GM19035 (cell line): ENCODE results near the gene TBC1D14.

Source experiments
- ATAC-seq: cut with Tn5 transposase; IDR thresholded peaks from one replicate; pipeline ENCODE4 v1.9.1; 2021; ENCODE audit not compliant: unreplicated experiment

The TBC1D14 gene

DNA sequence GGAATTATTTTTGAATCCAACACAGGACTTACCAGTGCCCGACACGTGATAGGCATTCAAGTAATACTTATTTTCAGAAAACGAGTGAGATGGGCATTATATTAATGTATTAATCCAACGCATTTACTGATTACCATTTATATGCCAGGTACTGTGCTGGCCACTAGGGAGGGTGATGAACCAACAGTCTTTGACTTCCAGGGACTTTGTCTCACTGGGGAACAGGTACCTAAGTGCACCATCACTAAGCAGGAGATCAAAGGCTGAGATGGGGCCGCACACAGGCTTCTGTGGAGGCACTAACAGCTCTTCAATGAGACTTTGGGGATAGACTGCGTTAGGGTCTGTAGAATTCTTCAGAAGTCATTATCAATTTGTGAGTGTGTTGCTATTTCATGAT, 127.8 kb downstream of the TBC1D14 start:
- no peak for ATAC-seq

DNA sequence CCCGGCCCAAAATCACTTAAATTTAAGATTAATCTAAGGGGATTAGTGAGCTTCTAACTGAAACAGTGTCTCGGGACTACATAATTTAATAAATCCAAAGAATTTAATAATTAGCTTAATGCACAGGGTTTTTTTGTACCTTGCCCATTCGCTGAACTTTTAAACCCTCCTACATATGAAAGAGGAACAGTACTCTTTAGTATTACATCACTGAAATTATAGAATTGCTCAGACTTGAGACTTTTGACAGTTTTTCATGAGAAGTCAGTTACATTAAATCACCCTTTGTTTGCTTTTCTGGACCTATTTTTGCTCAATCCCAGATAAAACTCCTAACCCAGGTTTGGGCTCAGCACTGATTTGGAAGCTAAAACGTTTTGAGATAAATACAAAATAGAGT, 131.1 kb downstream of the TBC1D14 start:
- ATAC-seq, result no peak

DNA sequence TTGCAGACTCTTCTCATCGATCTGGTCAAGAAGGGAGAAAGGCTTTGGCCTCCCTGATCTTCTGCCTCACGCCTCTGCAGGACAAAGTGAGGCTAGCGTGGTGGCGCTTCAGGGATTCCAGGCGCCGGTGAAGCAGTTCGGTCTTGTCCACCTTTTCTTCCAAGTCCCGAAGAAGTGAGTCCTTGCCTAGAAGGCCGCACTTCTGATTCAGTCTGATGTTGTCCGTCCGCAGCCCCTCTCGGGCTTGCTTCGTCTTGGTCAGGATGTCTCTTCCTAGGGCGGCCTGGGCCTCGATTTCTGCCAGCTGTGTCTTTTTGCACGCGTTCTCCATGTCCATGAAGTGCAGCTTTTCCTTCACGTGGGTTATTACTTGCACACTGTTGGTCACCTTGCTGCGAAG, 131.6 kb downstream of the TBC1D14 start:
- no peak for ATAC-seq

DNA sequence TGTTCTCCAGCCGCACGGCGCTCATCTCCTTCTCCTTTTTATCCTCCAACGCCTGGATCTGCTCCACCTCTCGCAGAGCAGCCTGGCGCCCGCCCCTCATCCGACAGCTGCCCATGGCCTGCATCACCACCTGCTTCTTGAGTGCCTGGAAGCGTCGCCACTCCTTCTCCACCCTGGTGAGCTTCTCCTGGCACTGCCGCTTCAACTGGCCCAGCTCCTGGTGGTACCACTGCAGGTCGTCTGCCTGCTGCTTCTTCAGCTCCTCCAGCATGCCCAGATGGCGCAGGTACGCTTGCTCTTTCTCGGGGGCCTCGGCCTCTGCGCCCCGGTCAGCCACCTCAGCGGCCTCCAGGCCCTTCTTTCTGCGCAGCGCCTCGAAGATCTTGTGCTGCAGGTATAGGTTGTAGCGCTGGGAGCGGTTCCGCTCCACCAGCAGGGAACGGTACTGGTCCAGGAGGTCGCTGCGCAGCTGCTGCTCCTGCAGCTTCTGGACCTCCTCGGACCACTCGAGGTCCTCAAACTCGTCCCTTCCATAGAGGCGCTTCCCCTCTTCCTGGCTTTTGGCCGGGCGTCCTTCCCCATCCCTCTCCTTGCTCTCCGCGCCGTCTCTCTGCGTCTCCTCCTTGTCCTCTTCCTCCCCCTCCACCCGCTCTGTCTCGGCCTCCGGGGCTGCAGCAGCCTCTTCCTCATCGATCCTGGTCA, 132.3 kb downstream of the TBC1D14 start:
- no peak for ATAC-seq

DNA sequence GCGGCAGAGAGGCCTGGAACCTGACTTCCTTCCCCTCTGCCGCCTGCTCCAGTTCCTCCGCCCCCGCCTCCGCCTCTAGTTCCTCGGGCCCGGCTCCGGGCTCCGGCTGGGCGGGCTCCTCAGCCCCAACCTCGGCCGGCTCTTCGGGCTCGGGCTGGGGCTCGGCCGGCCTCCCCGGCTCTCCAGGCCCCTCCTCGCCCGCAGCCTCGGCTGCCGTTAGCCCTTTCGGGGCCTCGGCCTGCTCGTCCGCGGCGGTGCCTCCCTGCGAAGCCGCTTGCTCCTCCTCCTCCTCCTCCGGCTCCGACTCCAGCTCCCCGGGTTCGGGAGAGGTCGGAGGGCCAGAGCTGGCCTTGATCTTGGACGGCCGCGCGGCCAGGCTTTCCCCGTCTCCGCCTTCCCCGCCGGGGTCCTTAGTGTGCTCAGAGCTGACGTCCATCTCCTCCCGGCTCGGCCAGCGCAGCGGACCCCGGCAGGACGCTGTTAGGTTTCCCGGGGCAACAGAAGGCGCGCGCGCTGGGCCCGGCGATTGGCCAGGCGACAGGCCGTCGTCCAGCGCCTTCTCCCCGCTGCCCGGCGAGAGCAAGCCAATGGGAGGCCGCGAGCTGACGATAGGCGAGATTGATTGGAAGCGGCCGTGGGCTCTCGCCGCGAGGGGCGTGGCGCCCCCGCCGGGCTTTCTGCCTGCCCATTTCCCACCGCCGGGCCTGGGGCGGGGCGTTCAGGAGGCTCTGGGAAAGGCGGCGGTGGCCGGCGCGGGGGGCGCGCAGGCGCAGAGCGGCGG, 133.1 kb downstream of the TBC1D14 start:
- peak; percentile 78 for ATAC-seq

DNA sequence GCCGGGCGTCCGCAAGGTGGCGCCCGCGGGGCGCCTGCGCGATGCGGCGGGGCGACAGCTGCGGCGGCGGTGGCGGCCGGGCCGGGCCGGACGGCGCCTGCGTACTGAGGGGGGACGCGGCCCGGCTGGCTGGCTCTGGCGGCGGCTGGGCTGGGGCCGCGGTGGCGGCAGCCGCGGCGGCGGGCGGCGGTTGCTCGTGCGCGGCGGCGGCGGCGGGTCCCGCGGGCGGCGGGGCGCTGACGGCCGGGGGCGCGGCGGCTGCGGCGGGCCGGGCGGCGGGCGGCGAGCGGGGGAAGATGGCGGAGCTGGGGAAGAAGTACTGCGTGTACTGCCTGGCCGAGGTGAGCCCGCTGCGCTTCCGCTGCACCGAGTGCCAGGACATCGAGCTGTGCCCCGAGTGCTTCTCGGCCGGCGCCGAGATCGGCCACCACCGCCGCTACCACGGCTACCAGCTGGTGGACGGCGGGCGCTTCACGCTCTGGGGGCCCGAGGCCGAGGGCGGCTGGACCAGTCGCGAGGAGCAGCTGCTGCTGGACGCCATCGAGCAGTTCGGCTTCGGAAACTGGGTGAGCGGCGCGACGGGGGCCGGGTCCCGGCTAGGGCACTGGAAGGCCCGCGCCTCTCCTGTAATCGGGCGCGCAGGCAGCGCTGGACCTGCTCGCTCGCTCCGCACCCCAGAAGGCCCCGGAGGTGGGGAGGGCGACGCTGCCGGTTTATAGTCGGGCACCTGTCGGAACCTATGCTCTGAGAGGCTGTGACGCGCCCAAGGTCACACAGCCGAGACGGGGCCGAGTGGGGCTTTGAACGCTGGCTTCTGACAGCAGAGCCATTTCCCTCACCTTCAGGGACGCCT, 133.9 kb downstream of the TBC1D14 start, which contains the start of gene TADA2B:
TADA2B (plus strand) TSS at position 89 of the 853 bp plus-strand sequence; CDS start at position 297, 208 bp downstream.
- peak; percentile 26 for ATAC-seq

DNA sequence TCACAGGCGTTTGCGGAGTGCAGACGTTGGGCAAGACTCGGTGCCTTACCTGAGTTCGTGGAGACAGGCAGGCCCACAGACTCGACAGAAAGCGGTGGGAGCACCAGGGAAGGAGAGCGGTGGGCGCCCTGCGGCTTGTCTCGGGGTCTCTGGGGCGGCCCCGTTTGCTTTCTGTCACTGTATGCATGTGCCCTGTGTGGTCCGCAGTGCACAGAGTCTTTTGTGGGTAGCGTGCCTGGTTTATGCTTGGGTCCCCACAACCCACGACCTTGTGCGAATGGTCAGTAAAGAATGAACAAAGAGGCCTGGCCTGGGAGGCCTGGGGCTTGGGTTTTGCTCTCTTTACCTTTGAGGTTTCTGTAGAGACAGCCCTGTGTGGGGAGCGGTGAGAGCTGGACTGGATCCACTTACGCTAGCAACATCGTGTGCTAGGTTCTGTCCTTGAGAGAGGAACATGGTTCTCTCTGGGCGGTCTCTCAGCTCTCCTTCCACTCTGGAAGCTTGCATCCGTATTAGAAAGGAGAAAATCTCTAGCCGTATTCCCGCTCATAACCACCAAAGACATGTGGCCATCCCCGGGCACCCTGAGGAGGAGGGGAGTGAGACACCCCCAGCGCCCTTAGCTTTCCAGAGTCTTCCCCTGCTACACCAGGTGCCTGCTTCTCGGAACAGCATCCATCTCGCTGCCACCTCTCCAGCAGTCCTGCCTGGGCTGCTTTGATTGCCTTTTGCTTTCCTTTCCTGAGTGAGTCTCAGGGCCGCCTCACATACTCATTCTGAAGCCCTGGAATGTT, 134.7 kb downstream of the TBC1D14 start:
- ATAC-seq, result no peak

DNA sequence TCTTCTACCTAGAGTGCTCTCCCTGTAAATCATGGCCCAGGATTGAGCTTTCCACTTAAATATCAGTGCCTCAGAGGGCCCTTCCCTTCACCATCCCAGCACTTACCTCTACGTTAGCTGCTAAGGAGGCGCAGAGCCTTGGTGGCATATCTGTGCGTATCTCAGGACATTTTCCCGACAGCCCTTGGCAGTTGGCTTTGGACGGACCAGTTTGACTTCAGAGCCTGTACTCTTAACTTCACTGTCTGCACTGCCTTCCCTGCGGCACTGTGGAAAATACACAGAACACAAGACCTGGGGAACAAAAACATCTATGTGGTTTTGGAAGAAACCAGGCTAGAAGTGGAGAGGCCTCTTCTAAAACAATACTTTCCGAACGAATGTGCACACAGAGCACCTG, 135.9 kb downstream of the TBC1D14 start:
- no peak for ATAC-seq

DNA sequence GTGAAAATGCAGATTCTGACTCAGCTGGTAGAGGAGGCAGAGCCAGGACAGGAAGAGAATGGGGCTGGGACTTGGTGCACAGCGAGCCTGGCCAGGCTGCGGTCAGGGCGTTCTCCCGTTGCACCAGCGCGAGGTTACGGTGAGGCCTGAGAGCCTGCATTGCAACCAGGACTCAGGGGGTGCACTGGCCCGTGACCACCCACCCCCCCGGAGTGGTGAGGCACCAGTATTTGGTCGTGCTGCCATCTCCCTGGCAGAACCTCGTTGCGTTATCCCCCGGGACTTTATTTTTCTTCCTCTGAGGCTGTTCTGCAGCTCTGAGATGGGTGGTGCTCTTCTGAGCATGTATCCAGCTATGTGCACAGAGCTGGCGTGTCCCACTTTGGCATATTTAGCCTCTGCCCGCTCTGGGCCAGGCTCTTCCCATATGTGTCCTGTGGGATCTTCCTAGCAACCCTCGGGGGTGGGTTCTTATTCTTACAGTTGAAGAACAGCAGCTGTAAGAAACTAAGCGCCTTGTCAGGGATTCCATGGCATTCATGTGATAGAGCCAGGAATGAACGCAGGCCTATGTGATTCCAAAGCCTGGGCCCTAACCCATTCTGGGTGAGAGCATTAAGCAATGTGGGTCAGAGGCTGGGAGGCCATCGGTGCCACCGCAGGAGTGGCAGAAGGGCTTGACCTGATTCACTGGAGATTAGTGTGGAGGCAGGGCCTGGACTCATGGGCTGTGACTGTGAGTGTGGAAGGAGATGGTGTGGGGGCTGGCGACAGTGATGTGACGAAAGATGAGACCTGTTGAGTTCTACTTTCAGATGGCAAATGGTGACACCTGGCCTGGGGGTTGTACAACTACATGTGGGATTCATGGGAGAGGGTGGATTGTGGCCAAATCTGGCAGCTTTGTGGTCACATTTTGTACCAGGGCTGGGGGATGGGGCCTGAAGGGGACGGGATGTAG, 136.6 kb downstream of the TBC1D14 start:
- no peak for ATAC-seq

DNA sequence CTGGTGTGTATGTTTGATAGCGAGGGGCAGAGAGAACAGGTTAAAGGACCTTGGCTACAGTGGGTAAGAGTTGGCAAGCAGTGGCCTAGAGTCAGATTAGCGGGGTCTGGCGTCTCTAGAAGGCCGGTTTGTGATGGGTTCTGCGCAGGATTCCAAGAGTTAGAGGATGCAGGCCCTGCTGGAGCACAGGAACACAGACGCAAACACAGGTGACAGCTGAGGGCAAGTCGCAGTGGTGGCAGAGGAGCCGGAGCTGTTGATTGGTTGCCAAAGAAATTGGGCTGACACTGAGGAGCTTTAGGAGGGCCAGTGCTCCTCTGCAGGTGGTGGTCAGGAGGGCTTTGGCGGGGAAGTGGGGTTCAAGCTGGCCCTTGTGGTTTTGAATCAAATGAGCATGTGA, 137.3 kb downstream of the TBC1D14 start:
- no peak for ATAC-seq

DNA sequence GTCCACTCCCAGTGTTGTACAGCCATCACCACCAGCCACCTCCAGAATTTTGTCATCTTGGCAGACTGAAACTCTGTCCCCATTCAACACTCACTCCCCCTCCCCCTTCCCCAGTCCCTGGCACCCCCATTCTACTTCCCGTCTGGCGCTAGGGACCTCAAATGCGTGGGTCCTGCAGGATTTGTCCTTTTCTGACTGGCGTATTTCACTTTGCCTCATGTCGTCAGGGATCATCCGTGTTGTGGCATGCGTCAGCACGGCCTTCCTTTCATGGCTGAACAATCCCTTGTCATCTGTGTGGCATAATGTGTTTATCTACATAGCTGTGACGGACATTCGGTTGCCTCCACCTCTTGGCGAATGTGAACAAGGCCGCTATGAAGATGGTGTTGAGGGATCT, 139.0 kb downstream of the TBC1D14 start:
- ATAC-seq, result no peak

DNA sequence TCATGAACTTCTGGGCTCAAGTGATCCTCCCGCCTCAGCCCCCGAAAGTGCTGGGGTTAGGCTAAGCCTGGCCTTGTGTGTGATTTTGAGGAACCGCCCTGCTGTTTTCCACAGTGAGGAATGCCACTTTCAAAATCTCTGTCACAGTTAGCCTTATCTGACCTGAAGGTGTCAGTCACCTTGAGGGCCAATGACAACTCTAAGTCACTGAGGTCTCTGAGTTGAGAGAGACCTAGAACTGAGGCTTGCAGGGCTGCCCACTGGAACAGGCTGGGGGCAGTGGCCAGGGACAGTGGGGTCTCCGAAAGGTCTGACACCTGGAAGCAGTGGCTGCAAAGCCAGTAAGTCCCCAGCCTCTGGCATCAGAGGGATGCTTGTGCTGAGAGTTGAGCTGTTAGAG, 139.7 kb downstream of the TBC1D14 start:
- no peak for ATAC-seq

DNA sequence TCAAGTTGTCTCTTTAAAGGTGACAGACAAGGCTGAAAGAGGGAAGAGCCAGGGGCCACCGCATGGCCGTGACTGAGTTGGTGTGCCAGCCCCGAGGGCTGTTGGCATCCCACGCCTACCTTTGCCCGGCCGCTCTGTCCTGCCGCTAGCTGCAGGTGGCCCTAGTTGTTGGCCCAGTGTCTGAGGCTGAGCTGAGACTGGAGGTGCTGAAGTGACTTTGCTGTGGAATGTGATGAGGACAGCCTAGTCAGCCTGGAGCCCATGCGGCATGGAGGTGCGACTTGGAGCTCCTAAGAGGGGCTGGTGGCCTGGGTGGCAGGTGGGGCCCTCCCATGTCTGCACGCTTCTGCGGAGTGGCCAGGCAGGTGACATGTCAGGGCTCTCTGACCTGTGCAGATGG, 140.1 kb downstream of the TBC1D14 start:
- ATAC-seq, result no peak

DNA sequence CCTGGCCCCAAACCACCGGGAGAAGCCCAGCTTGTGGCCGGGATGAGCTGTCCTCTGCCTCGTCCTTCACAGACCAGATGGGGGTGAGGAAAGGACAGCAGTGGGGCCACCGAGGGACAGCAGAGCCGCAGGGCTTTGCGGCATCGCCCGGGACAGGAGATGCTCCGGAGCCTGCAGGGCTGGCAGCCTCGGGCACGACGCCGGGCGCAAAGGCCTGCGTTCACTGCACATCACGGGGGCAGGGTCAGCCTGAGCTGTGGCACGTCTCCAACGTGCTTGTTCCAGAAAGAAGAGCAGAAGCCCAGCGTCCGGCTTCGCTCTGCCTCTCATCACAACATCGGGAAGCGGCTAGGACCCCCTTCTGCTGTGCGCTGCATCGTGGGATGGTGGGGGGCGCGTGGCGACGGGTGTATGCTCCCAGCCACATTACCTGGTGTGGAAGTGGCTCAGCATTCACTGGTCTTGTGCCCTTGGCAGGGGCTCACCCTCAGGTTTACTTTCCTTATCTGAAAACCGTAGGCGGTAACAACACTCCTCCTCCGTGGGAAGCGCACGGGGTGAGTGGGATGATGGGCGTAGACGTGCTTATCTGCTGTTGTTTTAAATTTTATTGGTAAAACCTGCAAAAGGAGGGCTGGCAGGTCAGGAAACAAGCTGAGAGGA, 141.0 kb downstream of the TBC1D14 start:
- ATAC-seq, result no peak

DNA sequence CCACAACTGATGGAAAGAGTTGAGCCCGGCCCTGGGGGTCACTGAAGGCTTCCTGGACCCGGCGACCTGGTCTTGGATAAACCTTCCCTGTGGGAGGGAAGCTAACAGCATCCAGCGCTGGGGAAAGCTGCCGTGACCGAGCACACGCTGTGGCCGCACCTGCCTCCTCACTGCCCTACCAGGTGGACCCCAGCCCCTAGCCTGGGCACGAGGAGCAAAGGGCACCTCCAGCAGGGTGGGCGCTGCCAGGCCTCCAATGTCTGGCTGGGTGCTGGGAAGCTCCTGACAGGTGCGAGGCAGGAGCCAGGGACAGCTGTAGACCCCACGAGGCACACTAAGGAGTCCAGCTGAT, 141.5 kb downstream of the TBC1D14 start:
- no peak for ATAC-seq

DNA sequence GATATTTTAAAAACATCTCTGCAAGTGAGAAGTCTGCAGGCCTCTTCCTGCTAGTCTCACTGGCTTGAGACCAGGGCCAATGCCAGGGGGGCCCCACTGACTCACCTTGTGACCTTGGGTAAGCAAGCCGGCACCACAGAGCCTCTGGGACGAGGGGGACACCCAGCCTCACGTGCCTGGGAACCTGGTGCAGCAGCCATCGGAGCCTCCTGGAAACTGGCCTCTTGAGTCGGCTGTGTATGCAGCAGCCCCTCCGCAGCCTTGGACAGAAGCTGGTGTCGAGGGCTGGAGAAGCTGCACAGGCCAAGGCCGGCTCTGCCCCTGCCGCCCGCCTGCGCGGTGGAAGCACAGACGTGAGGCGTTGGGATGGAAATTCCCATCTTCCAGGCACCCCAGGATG, 142.3 kb downstream of the TBC1D14 start:
- no peak for ATAC-seq

DNA sequence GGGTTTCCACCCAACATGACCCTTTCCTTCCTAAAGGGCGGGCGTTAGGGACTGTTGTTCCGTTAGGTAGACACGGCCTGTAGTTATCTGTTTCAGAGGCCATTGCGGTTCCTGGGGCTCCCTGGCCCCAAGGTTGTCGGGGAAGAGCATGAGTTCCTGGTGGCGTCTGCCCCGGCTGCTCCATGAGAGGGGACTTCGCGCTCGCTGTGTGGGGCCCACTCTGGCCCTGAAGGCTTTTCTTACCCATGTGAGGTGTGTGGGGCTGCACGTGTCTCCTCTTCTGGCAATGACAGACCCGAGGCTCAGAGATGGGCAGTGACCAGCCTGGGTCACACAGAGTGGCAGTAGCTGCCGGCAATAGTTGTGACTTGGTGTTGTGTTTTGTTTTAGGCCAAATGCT, 142.7 kb downstream of the TBC1D14 start:
- ATAC-seq, result no peak

DNA sequence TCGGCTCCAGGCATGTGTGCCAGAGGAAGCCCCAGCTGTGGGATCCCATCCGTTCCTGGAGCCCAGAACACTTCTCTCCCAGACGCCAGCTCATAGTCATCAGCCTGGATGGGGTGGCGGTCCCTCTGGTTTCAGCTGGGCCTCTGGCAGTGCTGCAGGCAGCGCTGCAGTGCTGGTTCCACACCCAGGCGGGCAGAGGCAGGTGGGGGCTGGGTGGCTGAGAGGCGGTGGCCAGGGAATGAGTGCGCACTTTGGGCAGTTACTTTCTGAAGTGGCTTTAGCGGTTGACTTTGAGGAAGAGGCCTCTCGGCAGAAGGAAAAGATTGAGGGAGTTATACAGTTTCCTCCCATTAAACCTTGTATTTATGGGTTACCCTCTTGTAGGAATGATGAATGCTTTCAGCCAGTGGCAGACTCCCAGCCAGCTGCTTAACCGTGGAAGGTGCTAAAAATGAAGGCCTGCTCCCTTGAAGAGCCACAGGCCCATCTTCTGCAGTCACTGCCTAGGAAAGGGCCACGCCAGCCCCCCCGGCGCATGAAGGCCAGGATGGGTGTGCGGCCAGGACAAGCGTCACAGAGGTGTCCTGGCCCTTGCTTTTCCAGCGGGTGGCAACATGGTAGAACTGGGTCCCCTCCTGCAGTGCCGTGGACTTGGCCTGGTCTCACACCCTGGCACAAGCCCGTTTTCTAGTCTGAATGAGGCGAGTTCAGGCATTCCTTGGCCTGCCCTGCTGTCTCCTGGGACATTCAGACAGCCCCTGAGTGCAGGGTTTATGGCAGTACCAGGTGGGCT, 143.5 kb downstream of the TBC1D14 start:
- ATAC-seq, result no peak
